ENCODE measurements around the gene SFXN1.

- TF ChIP-seq POLR2A (IDR thresholded peaks at IDR 0.05; ENCODE audit: low read depth, low read length) (no peak), CTCF (conservative IDR thresholded peaks at IDR 0.05; ENCODE audit: low read depth, low read length) (no peak), RAD21 (IDR thresholded peaks at IDR 0.05; ENCODE audit: low read length) (no peak), FOS (IDR thresholded peaks at IDR 0.05; ENCODE audit: low read depth, low read length) (no peak), BHLHE40 (IDR thresholded peaks at IDR 0.05; ENCODE audit: low read depth, low read length) (no peak), USF2 (IDR thresholded peaks at IDR 0.05; ENCODE audit: low read depth, low read length) (no peak), NFE2L2 (IDR thresholded peaks at IDR 0.05; ENCODE audit: low read depth, low read length) (no peak), MXI1 (IDR thresholded peaks at IDR 0.05; ENCODE audit: borderline replicate concordance, low read depth, low read length) (no peak)
Observed at GRCh38 chr5:175485631-175486030, 7.3 kb downstream of the SFXN1 start.
